Activated gamma-delta T cell treated with Interleukin-2 at 50 U/mL for 16 hours (primary cell): Measurements from ENCODE around the gene NTSR1.
A peak's percentile ranks its signal among the peaks of the same experiment; 100 is the strongest.

Experiments used
- DNase-seq: peaks from one replicate; pipeline ENCODE4 v3.0.0-alpha.2; 2020

Gene NTSR1

DNA sequence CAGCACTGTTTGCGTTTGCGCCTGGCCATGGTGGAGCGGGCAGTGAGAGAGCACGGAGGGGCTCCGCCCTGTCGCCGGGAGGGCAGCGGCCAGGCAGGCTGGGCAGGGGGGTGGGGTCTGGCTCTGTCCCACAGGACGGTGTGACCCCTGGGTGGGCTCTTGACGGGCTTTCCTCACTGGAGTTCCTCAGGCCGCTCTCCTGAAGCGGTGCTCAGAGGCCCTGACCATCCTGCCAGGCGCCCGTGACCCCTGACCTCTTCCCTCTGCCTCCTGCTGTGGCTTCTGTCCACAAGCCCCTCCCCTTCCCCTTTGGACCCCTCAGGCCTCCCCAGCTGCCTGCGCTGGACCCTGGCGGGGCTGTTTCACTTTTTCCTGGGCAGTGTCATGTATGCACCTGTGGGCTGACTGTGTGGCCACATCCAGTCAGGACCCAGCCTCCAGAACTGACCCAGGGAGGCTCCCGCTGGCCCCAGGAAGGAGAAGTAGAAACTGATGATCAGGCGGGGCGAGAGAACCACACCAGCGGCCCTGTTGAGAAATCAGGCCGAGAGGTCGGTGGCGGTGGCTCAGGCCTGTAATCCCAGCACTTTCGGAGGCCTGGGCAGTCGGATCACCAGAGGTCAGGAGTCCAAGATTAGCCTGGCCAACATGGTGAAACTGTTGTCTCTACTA is 97.2 kb downstream of the NTSR1 start:
- no peak for DNase-seq

DNA sequence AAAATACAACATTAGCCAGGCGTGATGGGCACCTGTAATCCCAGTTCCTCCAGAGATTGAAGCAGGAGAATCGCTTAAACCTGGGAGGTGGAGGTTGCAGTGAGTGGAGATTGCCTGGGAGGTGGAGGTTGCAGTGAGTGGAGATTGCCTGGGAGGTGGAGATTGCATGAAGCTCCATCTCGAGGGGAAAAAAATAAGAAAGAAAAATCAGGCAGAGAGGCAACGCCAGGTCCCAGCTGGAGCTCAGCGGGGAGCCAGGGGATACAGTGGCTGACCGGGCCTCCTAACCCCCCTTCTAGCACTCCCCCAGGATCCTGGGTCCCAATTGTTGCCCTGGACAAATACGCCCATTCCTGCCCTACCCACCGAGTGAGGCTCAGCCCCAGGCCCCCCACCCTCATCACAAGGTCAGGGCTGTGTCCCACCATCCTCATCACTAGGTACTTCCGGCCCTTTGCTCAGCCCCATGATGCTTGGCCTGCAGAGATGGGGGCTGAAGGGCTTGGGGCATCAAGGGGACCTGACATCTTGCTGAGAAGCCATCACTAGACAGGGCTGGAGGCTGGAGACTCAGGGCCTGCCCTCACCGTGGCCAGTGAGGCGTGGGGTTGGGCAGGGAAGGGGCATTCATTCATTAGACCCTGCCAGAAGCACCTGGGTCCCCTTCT is 97.9 kb downstream of the NTSR1 start:
- no peak for DNase-seq

DNA sequence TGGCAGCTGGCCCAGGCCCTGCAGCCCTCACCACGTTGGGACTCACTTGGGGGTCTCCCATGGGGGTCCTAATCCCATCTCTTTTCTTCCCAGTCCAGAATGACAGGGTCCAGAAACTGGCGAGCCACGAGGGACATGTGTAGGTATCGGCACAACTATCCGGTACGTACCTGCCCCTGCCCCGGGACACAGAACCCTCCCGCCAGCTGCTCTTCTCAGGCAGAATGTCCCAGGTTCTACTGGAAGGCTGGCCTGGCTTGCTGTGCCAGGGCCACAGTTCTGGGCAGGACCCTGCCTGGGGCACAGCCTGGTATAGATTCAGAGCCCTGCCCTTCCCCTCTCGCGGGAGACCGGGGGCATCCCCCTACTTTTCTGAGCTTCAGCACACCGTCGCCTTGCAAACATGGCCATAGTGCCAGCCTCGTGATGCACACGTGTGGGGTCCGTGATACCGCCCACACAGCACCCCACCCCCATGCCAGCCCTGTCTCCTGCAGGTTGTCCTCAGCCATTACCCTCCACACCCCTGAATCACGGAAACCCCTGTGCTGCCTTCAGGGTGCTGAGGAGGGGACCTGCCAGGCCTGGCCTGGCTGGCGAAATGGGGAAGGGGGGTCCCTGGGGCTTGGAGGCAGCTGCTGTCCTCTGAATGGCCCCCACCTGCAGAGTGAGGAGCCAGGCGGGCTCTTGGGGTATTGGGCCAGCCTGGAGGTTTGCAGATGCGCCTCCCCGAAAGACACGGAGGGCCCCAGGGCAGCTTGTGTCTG is 99.0 kb downstream of the NTSR1 start:
- no peak for DNase-seq

DNA sequence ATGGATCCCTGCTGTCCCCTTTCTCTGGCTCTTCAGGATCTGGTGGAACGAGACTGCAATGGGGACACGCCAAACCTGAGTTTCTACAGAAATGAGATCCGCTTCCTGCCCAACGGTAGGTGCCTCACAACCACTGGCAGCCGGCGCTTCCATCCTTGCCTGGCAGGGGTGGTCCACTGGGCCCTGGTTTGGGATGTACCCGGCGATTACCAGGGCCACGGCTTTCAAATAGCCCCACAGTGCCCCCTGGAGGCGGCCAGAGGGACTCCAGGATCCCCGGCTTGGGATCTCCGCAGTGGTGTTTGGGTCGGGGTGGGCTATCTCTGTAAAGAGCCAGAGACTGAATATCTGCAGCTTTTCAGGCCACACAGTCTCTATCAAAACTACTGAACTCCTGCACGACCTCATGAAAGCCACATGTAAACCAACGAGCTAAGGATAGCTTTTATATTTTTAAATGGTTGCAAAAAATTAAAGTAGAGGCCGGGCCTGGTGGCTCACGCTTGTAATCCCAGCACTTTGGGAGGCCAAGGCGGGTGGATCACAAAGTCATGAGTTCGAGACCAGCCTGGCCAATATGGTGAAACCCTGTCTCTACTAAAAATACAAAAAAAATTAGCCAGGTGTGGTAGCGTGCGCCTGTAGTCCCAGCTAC is 99.7 kb downstream of the NTSR1 start:
- DNase-seq, result peak; percentile 77

DNA sequence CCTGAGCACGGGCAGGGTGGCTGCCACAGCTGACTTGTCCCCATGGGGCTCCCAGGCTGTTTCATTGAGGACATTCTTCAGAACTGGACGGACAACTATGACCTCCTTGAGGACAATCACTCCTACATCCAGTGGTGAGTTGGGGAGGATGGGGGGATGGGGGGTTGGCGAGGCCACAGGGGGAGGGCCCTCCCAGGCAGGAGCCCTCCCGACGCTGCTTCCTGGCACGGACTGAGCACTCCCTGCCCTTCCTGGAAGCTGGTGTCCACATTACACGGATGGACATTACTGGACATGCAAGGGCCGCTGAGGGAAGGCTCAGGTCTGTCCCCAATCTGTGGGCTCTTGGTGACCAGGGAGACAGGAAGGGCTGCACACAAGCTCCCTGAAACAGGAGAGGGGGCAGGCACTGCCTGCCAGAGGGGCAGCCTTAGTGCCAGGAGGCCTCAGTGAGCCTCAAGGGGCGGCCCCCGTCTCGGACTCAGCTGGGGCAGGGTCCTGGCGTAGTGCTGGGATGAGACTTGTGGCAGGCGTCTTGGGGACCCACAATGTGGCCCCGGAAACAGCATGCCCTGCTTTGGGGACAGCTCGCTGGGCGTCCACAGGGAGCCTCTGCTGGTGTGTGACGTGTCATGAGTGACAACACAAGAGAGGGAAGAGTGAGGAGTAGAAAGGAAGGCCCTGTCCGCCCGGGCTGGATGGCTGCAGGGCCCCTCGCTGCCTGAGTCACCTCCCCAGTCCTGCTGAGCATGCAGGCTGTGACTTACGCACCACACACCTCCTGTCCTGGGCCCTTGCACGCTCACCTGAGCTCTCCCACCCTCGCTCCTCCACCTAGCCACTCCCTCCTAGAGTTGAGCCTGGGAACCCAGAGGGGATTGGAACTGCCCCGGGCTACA is 101.1 kb downstream of the NTSR1 start:
- DNase-seq, result no peak

DNA sequence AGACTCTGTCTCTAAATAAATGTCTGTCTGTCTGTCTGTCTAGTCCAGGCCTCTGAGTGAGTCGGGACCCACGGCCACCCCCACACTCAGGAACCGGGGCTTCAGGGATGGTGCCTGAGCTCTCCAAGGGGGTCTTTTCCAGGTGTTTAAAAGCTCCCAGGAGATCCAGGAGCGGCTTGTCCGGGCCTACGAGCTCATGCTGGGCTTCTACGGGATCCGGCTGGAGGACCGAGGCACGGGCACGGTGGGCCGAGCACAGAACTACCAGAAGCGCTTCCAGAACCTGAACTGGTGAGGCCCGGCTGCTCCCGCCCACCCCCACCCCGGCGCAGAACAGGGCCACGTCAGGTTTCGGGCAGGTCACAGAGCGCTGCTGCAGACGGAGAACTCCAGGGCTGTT is 102.7 kb downstream of the NTSR1 start:
- no peak for DNase-seq

DNA sequence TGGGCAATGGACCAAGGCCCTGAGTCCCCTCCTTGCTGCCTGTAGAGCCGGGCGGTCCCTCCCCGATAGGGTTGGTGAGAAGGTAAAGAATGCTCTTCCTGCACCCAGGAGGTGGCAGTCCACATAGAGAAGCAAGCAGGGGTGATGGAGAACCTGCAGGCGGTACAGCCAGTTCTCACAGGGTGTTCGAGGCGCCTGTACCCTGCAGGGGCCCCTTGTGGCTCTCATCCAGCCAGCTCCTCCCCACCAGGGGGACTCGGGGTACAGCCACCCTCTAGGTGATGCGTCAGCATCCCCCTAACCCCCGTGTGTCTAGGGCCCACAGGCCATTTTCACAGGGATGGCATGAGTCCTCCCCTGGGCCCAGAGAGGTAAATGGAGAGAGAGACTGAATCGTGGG is 103.1 kb downstream of the NTSR1 start:
- DNase-seq, result no peak
